ENCODE data around the gene NGFR.

DNA sequence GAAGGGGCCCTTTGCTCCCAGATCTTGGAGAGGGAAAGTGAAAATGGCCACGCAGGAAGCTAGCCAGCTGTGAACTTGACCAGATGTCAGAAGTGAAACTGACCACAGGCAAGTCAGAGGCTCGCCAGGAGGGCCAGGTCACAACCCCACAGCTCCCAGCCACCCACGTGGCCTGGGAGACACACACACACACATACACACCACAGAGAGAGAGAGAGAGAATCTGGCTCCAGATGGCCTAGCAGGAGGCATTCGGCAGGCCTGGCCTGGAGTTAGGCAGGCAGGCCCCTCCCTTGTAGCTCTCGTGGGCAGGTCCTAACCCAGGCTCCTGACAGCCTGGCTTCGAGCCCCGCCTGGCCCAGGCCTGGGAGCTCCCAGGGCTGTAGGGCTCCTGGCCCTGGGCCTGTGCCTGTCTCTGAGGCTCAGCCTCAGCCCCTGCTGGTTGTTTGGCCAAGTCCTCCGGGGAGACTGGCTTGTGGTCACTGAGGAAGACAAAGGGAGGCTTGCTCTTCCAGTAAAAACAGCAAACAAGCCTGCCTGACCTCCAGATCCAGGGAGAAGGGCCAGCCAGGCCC lies 20.2 kb downstream of the NGFR start:
- TF ChIP-seq MXI1 (IDR thresholded peaks at IDR 0.05; ENCODE audit: low read depth, low read length), result peak; percentile 100
- TF ChIP-seq, protein P1, sequence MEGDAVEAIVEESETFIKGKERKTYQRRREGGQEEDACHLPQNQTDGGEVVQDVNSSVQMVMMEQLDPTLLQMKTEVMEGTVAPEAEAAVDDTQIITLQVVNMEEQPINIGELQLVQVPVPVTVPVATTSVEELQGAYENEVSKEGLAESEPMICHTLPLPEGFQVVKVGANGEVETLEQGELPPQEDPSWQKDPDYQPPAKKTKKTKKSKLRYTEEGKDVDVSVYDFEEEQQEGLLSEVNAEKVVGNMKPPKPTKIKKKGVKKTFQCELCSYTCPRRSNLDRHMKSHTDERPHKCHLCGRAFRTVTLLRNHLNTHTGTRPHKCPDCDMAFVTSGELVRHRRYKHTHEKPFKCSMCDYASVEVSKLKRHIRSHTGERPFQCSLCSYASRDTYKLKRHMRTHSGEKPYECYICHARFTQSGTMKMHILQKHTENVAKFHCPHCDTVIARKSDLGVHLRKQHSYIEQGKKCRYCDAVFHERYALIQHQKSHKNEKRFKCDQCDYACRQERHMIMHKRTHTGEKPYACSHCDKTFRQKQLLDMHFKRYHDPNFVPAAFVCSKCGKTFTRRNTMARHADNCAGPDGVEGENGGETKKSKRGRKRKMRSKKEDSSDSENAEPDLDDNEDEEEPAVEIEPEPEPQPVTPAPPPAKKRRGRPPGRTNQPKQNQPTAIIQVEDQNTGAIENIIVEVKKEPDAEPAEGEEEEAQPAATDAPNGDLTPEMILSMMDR (IDR thresholded peaks at IDR 0.05), result no peak
